Kasumi-1 (cell line): ENCODE results near the gene OSBPL3.
"Not testable (repeated sequence)": the region's sequence is repeated elsewhere in the genome, so short reads cannot be mapped to it uniquely, and the experiment has no call there.

Experiments used
- DNase-seq, 2 experiments: peaks; one replicate each; lab custom pipeline; 2025; lab: John Stamatoyannopoulos, UW

Gene OSBPL3

DNA sequence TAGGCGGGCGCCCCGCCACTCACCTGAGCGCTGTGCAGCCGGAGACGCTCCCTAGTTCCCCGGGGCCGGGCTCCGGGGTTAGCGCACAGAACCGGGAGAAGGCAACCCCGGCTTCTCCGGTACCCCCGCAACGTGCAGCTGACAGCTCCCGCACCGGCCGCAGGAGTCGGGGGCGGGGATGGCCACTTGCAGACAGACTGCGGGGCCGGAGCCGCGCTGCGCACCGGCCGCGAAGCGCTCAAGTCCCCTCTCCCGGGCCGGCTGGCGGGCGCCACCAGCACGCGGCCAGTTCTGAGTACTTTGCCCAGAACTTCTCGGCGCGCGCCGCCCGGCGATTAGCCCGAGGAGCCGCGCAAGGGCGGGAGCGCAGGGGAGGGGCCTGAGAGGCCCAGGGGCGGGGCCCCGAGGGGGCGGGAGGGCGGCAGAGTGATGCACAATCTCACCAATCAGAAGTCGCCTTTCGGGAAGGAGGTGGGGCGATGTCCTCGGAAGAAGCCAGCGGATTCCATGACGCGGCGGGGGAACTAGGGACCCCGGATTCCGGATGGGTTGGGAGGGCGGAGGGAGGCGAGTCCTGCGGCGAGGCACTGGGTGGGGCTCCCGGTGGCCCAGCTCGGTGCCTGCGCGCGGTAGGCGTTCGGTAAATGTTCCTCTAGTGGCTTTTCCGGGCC lies at the start of gene OSBPL3:
Gene OSBPL3 (minus strand): TSS at position 316 of the 671 bp plus-strand sequence. CDS start 87,706 bp downstream, outside the sequence.
- DNase-seq, result peak; percentile 95 to 96

GRCh38 chr7:25029075-25029474 lies 49.1 kb upstream of the OSBPL3 start:
- no peak for DNase-seq

- DNase-seq, result no peak
These were observed 48.5 kb upstream of the OSBPL3 start for GRCh38 chr7:25028370-25029021.

GRCh38 chr7:25026156-25026555 lies 46.2 kb upstream of the OSBPL3 start:
- DNase-seq, result no peak

GRCh38 chr7:25025218-25025671 lies 45.3 kb upstream of the OSBPL3 start:
- no peak for DNase-seq

DNA sequence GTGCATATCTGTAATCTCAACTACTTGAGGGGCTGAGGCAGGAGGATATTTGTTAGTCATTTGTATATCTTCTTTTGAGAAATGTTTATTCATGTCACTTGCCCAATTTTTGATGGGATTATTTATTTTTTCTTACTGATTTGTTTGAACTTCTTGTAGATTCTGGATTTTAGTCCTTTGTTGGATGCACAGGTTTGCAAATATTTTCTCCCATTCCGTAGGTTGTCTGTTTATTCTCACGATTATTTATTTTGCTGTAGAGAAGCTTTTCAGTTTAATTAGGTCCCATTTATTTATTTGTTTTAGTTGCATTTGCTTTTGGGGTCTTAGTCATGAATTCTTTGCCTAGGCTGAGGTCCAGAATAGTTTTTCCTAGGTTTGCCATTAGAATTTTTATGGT lies 44.1 kb upstream of the OSBPL3 start:
- DNase-seq, result no peak

GRCh38 chr7:25017671-25018070 lies 37.7 kb upstream of the OSBPL3 start:
- not testable (repeated sequence) for DNase-seq

GRCh38 chr7:25014756-25015155 lies 34.8 kb upstream of the OSBPL3 start:
- DNase-seq, result no peak

GRCh38 chr7:25012710-25013109 lies 32.7 kb upstream of the OSBPL3 start:
- not testable (repeated sequence) for DNase-seq

DNA sequence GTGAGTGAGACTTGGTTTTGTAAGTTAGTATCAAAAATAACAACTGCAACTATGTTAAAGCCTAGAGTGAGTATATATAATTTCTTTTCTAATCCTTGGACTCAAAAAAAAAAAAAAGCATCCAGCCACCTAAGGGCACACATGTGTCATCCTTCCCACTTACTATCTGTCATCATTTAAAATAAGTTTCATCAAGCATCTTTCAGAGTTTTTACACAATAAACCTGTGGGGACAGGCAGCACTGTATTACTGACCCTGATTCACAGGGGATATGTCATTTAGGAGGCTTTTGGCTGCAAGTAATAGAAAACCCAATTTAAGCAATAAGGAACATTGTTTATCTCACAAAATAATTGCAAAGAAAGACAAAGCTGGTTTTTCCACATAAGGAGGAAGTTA lies 32.3 kb upstream of the OSBPL3 start:
- DNase-seq, result no peak

DNA sequence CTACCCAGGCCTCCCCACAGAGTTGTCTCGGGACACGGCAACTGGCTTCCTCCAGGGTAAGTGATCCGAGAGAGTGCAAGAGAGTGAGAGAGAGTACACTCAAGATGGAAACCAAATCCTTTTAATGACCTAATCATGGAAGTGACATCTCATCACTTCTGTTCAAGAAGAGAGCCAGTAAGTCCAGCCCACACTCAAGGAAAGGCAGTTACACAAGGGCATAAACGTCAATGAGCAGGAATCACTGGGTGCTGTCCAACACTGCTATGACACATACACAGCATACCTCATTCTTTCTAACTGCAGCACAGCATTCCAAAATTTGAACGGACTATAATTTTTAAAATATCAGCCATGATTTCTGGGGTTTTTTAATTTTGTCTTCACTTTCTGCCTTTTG lies 29.3 kb upstream of the OSBPL3 start:
- peak in 1 of 2 experiments; percentile 18 for DNase-seq

- DNase-seq, result no peak
These were observed 27.7 kb upstream of the OSBPL3 start for GRCh38 chr7:25007668-25008067.

GRCh38 chr7:25006276-25006675 lies 26.3 kb upstream of the OSBPL3 start:
- DNase-seq, result no peak

GRCh38 chr7:25005658-25006057 lies 25.7 kb upstream of the OSBPL3 start:
- DNase-seq, result no peak

DNA sequence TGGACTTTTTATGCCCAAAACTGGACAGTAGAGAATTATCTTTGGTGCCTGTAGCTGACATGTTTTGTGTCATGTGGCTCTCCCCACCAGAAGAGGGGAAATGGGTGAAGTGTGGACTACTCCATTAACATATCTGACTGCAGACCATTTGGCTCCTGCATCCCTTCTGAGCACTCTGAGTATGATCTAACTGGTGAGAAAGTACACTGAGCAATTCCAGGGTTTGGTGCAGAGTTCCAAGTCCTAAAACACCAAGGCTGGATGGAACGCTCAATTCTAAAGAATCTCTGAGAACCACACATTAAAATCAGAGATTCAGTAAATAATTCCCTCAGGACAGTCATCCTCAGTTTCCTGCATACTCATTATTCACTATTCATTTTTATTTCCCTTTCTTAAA lies 22.8 kb upstream of the OSBPL3 start:
- DNase-seq, result no peak

GRCh38 chr7:24995466-24995865 lies 15.5 kb upstream of the OSBPL3 start:
- no peak for DNase-seq

DNA sequence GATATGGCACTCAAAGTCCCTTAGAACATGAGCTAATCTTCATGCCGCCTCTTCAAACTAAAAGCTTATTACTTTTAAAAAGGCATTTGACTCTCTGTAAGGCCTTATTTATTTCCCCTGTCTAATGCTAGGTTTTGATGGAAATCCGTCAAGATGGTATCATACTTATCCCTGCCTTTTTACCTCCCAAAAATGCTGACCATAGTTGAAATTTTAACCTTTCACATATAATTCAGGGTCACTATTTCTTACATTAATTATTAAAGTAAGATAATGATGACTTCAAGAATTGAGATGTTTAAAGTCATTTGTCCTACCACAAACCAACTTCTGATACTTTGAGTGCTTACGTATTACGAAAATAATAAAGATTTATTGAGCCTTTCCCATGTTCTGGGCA lies 12.3 kb upstream of the OSBPL3 start:
- DNase-seq, result no peak

DNA sequence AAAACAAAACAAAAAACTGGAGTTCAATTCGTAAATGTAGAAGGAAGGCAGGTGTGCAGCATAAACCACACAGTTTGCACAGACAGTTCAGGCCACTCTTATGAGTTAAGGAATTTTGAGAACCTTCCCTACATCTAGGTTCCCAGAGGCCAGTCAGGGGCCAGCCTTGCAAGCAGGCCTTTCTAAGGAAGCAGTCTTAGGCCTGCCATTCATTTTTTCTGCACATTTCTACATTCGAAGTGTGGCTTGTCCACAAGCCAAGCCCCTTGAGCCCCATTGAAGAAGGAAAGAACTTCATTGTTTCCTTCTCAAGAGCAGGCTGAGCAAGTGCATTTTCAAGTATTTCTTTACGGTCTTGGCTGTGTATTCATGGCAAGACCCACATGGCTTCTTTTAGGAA lies 11.4 kb upstream of the OSBPL3 start:
- no peak for DNase-seq

DNA sequence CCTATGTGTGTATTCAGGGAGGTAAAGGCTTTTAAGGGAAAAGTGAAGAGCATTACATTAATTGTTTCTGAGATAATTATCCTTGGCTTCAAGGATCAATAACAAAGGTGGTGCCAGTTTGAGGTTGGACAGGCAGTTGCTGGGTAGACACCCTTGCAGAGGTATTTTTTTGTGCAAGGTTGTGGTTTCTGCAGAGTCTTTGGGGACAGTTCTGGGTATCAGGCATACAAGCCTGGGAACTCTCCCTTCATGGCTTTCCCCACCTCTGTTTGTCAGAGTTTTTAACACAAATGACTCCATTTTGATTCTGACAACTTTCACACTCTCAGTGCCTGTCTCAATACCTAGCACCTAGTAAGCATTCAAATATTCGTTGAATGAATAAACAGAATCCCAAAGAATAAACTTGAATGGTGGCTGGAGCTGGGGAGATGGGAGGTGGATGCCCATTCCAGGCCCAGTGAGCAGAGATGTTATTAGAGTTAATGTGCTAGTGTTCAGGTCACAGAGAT lies 7.4 kb upstream of the OSBPL3 start:
- DNase-seq, result no peak

- DNase-seq, result peak; percentile 25 to 47
These were observed 2.9 kb upstream of the OSBPL3 start for GRCh38 chr7:24982917-24983316.

- DNase-seq, result peak; percentile 20 to 30
These were observed 1.4 kb upstream of the OSBPL3 start for GRCh38 chr7:24981171-24981951.

DNA sequence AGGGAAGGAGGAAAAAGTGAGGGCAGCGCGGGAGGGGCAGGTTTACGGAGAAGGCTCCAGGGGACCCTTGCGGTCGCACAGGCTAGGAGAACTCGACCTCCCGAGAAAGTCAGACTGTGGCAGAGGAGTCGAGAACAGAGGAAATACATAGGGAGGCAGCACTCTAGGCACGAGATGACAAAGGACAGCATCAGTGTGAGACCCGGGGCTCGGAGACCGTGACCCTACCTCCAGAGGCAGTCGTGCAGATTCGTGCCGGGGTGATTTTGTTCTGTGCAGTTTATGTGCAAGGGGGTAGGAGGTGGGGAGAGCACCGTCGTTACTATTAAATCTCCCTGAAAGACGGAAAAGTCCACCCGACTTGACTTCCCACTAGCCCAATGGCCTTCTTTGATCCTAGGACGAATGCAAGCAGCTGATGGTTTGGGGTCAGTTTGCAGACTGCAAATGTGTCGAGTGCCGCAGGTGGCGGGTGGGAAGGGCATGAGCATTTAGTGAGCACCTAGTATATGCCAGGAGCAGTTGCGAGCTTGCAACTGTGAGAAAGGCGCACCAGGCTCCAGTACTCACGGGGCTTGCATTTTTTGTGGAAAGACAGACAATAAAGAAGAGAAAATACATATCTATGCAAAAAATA lies 674 bp upstream of the OSBPL3 start:
- DNase-seq, result peak; percentile 84 to 90
